Parathyroid adenoma (tissue), 2 donors: ENCODE measurements around the gene KCNK3.

ENCODE experiments used
- H2AFZ ChIP-seq: fragments of 300-600 bp; sonication (generic); one replicate; pipeline ENCODE4 v1.7.0; 2017; ENCODE audit warnings: antibody characterized with exemption, mild to moderate bottlenecking
- H3K27ac ChIP-seq: fragments of 300-600 bp; sonication (generic); one replicate; pipeline ENCODE4 v1.7.0; 2017
- H3K27me3 ChIP-seq: fragments of 300-600 bp; sonication (generic); one replicate; pipeline ENCODE4 v1.7.0; 2017; ENCODE audit warnings: low read length; ENCODE audit not compliant: control insufficient read depth, insufficient read depth
- H3K36me3 ChIP-seq: fragments of 300-600 bp; sonication (generic); one replicate; pipeline ENCODE4 v1.7.0; 2017; ENCODE audit warnings: low read length; ENCODE audit not compliant: control insufficient read depth, insufficient read depth
- H3K4me1 ChIP-seq: fragments of 300-600 bp; sonication (generic); one replicate; pipeline ENCODE4 v1.7.0; 2017; ENCODE audit warnings: control low read depth
- H3K4me2 ChIP-seq: fragments of 300-600 bp; sonication (generic); one replicate; pipeline ENCODE4 v1.7.0; 2017; ENCODE audit warnings: low read length
- H3K4me3 ChIP-seq: fragments of 300-600 bp; sonication (generic); one replicate; pipeline ENCODE4 v1.7.0; 2017; ENCODE audit warnings: low read depth, low read length
- H3K79me2 ChIP-seq: fragments of 300-600 bp; sonication (generic); one replicate; pipeline ENCODE4 v1.7.0; 2017; ENCODE audit warnings: control low read depth
- H3K9ac ChIP-seq: fragments of 300-600 bp; sonication (generic); one replicate; pipeline ENCODE4 v1.7.0; 2017; ENCODE audit warnings: mild to moderate bottlenecking
- H3K9me3 ChIP-seq: fragments of 300-600 bp; sonication (generic); one replicate; pipeline ENCODE4 v1.7.0; 2017; ENCODE audit warnings: low read length; ENCODE audit not compliant: control insufficient read depth
- TF ChIP-seq, protein P1 (sequence below): fragments of 300-600 bp; sonication (generic); IDR thresholded peaks from one replicate; pipeline ENCODE4 v1.7.0; 2017; ENCODE audit warnings: antibody characterized with exemption, mild to moderate bottlenecking
- donor health status: primary hyperparathyroidism.

Gene KCNK3

DNA sequence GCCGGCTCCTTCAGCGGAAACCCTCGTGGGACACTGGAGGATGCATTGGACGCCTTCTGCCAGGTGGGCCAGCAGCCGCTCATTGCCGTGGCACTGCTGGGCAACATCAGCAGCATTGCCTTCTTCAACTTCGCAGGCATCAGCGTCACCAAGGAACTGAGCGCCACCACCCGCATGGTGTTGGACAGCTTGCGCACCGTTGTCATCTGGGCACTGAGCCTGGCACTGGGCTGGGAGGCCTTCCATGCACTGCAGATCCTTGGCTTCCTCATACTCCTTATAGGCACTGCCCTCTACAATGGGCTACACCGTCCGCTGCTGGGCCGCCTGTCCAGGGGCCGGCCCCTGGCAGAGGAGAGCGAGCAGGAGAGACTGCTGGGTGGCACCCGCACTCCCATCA lies 85.6 kb downstream of the KCNK3 start:
- no peaks in the 10 kb centered on the region for H3K27me3 ChIP-seq
- H2AFZ ChIP-seq: no peak overlapping the region
- H3K9ac ChIP-seq: no peak overlapping the region
- H3K9me3 ChIP-seq: no peaks in the 10 kb centered on the region
- no peak overlapping the region for H3K27ac ChIP-seq
- TF ChIP-seq, protein P1, sequence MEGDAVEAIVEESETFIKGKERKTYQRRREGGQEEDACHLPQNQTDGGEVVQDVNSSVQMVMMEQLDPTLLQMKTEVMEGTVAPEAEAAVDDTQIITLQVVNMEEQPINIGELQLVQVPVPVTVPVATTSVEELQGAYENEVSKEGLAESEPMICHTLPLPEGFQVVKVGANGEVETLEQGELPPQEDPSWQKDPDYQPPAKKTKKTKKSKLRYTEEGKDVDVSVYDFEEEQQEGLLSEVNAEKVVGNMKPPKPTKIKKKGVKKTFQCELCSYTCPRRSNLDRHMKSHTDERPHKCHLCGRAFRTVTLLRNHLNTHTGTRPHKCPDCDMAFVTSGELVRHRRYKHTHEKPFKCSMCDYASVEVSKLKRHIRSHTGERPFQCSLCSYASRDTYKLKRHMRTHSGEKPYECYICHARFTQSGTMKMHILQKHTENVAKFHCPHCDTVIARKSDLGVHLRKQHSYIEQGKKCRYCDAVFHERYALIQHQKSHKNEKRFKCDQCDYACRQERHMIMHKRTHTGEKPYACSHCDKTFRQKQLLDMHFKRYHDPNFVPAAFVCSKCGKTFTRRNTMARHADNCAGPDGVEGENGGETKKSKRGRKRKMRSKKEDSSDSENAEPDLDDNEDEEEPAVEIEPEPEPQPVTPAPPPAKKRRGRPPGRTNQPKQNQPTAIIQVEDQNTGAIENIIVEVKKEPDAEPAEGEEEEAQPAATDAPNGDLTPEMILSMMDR: no peak
- H3K4me2 ChIP-seq: no peak overlapping the region
- H3K79me2 ChIP-seq: peaks cover 29% of the 10 kb centered on the region
- H3K36me3 ChIP-seq: no peaks in the 10 kb centered on the region
- peaks cover 15% of the 10 kb centered on the region for H3K4me1 ChIP-seq
- H3K4me3 ChIP-seq: no peak overlapping the region

DNA sequence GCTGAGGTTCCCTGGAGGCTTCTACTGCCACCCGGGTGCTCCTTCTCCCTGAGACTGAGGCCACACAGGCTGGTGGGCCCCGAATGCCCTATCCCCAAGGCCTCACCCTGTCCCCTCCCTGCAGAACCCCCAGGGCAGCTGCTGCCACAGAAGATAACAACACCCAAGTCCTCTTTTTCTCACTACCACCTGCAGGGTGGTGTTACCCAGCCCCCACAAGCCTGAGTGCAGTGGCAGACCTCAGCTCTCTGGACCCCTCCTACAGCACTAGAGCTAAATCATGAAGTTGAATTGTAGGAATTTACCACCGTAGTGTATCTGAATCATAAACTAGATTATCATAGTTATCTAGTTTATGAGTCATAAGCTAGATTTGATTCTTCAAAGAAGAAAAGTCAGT lies 86.0 kb downstream of the KCNK3 start:
- Histone ChIP-seq H3K79me2 (peaks cover 29% of the 10 kb centered on the region), H2AFZ (no peak overlapping the region), H3K27ac (no peak overlapping the region), H3K9ac (no peak overlapping the region), H3K4me1 (peaks cover 11% of the 10 kb centered on the region), H3K27me3 (no peaks in the 10 kb centered on the region), H3K4me2 (no peak overlapping the region), H3K9me3 (no peaks in the 10 kb centered on the region), H3K4me3 (no peak overlapping the region), H3K36me3 (no peaks in the 10 kb centered on the region)
- TF ChIP-seq, protein P1: no peak

DNA sequence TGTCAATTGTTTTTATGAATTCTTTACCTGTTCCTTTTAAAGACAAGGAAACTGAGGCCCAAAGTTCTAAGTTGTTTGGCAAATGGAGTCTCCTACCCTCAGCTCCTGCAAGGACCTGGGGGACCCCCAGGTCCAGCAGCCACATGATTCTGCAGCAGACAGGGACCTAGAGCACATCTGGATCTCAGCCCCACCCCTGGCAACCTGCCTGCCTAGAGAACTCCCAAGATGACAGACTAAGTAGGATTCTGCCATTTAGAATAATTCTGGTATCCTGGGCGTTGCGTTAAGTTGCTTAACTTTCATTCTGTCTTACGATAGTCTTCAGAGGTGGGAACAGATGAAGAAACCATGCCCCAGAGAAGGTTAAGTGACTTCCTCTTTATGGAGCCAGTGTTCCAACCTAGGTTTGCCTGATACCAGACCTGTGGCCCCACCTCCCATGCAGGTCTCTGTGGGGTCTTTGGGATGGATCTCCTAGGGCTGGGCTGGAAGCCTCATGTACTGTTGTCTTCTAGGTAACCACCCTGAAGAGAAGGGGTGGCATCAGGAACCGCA lies 87.8 kb downstream of the KCNK3 start:
- TF ChIP-seq, protein P1: no peak

More for the DNA sequence above, 87.8 kb downstream of the KCNK3 start:
- peaks cover 15% of the 10 kb centered on the region for H3K79me2 ChIP-seq
- H2AFZ ChIP-seq: no peak overlapping the region
- H3K4me1 ChIP-seq: peaks cover 3% of the 10 kb centered on the region
- no peak overlapping the region for H3K9ac ChIP-seq
- H3K9me3 ChIP-seq: no peaks in the 10 kb centered on the region
- H3K4me3 ChIP-seq: no peak overlapping the region
- no peaks in the 10 kb centered on the region for H3K36me3 ChIP-seq
- H3K4me2 ChIP-seq: no peak overlapping the region
- no peaks in the 10 kb centered on the region for H3K27me3 ChIP-seq
- no peak overlapping the region for H3K27ac ChIP-seq
